ENCODE results near the gene SQOR. TPM values are rescaled to one million over a fixed set of nuclear protein-coding genes. Genes with fewer than 3 reads are reported as not detected.
A peak's percentile ranks its signal among the peaks of the same experiment; 100 is the strongest.

SQOR gene
- 10 to 100 TPM in 5 of 7 donors, 1 to 10 TPM in 2; 5.5 to 28.1 (median 11.3) TPM for total RNA-seq
- 10 to 100 TPM; 11.8 to 35.1 TPM for polyA plus RNA-seq
- long read RNA-seq, donor 1, transcript SQOR-201 (10 exons, 2,003 nt): major isoform, 81 of 90 reads
- long read RNA-seq, donor 1, partial matches to known transcripts: 3 of 90 reads
- long read RNA-seq, donor 1, other reads (novel, unspliced or antisense): 6 of 90 reads
- long read RNA-seq, donor 2, partial matches to known transcripts: 0 of 2 reads
- long read RNA-seq, donor 2, other reads (novel, unspliced or antisense): 0 of 2 reads
- long read RNA-seq, donor 3, transcript SQOR-201 (10 exons, 2,003 nt): major isoform, 12 of 17 reads
- long read RNA-seq, donor 3, partial matches to known transcripts: 1 of 17 reads
- long read RNA-seq, donor 3, other reads (novel, unspliced or antisense): 4 of 17 reads

DNA sequence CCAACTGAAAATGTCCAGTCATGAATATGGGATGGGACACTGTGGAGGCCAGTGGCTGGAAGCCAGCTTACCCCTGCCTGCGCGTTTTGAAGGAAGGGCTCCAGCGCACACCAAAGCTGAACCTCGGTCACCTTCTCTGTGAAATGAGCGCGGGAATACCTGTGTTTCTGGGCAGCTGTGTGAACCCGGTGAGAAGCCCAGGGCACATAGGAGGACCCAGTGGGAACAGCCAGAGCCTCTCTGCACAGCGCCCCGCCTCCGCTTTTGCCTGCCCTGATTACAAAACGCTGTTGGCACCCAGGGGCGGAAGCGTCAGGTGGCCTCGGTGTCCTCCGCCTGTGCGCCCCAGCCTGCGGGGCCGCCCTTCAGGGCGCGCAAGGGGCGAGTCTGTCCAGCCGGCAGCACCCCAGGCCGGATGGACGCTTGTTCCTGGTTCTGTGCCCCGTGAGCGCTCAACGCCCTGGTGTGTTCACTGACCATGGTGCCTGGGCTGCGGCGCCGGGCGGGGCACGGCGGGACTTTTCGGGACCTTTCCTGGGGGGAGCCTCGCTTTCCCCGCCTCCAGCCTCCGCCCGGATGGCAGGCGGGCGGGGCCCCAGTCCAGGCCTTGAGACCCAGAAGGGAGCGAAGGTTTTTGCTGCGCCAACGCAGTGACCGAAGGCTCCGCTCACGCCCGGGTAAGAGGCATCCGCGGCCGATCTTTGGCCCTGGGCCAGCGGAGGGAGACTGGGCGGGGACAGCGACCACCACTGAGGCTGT is at the start of gene SQOR:
TSS of gene SQOR (plus strand) at position 598 of the 759 bp plus-strand sequence. CDS start 23,895 bp downstream, outside the sequence.
- intact Hi-C loops (cut with DNase I): no loop called here
- TF ChIP-seq POLR2A (IDR thresholded peaks at IDR 0.05) (no peak), EP300 (IDR thresholded peaks at IDR 0.05) (no peak)
- TF ChIP-seq, protein P1, sequence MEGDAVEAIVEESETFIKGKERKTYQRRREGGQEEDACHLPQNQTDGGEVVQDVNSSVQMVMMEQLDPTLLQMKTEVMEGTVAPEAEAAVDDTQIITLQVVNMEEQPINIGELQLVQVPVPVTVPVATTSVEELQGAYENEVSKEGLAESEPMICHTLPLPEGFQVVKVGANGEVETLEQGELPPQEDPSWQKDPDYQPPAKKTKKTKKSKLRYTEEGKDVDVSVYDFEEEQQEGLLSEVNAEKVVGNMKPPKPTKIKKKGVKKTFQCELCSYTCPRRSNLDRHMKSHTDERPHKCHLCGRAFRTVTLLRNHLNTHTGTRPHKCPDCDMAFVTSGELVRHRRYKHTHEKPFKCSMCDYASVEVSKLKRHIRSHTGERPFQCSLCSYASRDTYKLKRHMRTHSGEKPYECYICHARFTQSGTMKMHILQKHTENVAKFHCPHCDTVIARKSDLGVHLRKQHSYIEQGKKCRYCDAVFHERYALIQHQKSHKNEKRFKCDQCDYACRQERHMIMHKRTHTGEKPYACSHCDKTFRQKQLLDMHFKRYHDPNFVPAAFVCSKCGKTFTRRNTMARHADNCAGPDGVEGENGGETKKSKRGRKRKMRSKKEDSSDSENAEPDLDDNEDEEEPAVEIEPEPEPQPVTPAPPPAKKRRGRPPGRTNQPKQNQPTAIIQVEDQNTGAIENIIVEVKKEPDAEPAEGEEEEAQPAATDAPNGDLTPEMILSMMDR (IDR thresholded peaks at IDR 0.05): no peak
- peaks cover 5% of the 10 kb centered on the region for H3K4me1 ChIP-seq (ENCODE audit: insufficient read depth)
- H3K36me3 ChIP-seq: no peaks in the 10 kb centered on the region
- H3K27ac ChIP-seq: peak within 1 kb of the TSS; percentile 1 to 3
- peak; percentile 61 to 76 (median 71) for DNase-seq
- H3K4me3 ChIP-seq: peak within 1 kb of the TSS; percentile 65
- no peaks in the 10 kb centered on the region for H3K9me3 ChIP-seq
- WGBS, 3 donors: 6 to 8% (median 7%) methylated on average over 49 to 53 of the region's 53 CpGs
- H3K27me3 ChIP-seq: no peaks in the 10 kb centered on the region

DNA sequence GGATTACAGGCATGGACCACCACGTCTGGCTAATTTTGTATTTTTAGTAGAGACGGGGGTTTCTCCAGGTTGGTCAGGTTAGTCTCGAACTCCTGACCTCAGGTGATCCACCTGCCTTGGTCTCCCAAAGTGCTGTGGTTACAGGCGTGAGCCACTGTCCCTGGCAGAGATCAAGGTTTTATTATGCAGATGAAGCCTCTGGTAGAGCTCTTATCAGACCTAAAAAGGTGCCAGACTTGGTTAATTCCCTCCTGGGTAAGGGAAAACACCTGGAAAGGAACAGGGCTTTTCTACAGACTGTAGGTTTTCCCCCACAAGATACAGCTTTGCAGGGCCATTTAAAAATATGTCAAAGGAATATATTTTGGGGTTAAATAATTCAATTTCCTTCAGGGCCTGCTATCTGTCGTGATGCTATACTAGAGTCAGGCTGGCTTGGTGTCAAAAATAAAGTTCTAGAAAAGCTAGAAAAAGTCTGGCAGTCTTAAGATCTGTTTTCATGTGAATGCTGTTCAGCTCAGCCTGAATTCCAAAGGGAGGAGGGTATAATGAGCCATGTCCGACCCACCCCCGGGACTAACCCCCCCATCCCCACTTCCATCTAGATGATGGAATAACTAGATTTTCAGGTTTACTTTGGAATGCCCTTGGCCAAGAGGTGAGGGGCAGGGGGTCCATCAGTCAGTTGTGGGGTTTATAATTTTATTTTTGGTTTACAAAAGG is 49.6 kb upstream of the SQOR start:
- 57 to 65% (median 58%) methylated on average over 7 of the region's 7 CpGs for WGBS, 3 donors
- DNase-seq: no peak
- H3K27ac ChIP-seq: peak overlapping the region in 1 of 2 donors; percentile 98
- intact Hi-C loops (cut with DNase I): loop anchor here in 1 of 4 donors (5.0 to 10.0 kb wide), 2 partner anchors 60 to 183 kb away; partner anchors contain the start of gene SLC30A4
- no peak overlapping the region for H3K4me3 ChIP-seq
- no peaks in the 10 kb centered on the region for H3K27me3 ChIP-seq
- TF ChIP-seq POLR2A (IDR thresholded peaks at IDR 0.05) (no peak), EP300 (IDR thresholded peaks at IDR 0.05) (no peak)
- TF ChIP-seq, protein P1 (IDR thresholded peaks at IDR 0.05): no peak
- H3K36me3 ChIP-seq: no peaks in the 10 kb centered on the region
- H3K9me3 ChIP-seq: no peaks in the 10 kb centered on the region
- H3K4me1 ChIP-seq (ENCODE audit: insufficient read depth): peaks cover 5% of the 10 kb centered on the region

DNA sequence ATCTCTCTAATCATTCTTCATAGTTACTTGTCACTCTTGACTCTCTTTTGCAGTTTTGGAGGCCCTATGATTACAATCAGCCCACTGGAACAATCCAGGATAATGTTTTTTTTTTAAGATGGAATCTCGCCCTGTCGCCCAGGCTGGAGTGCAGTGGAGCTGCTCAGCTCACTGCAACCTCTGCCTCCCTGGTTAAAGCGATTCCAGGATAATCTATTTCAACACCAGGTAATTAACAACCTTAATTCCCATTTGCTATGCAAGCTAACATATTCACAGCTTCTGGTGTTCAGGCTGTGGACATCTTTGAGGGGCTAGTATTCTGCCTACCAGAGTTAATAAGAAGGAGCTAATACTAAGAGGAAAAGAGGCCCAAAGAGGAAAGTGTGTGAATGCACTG is 48.7 kb upstream of the SQOR start:
- Histone ChIP-seq H3K4me1 (ENCODE audit: insufficient read depth) (peaks cover 5% of the 10 kb centered on the region), H3K27ac (peak overlapping the region in 1 of 2 donors; percentile 98), H3K4me3 (peak overlapping the region; percentile 64), H3K27me3 (no peaks in the 10 kb centered on the region), H3K9me3 (no peaks in the 10 kb centered on the region), H3K36me3 (no peaks in the 10 kb centered on the region)
- TF ChIP-seq POLR2A (IDR thresholded peaks at IDR 0.05) (no peak), EP300 (IDR thresholded peaks at IDR 0.05) (no peak)
- TF ChIP-seq, protein P1 (IDR thresholded peaks at IDR 0.05): no peak
- no peak for DNase-seq
- intact Hi-C loops (cut with DNase I): loop anchor here in 1 of 4 donors (5.0 to 10.0 kb wide), 2 partner anchors 61 to 184 kb away; partner anchors contain the start of gene SLC30A4
- WGBS, 3 donors: 64 to 77% (median 75%) methylated on average over 3 of the region's 3 CpGs

DNA sequence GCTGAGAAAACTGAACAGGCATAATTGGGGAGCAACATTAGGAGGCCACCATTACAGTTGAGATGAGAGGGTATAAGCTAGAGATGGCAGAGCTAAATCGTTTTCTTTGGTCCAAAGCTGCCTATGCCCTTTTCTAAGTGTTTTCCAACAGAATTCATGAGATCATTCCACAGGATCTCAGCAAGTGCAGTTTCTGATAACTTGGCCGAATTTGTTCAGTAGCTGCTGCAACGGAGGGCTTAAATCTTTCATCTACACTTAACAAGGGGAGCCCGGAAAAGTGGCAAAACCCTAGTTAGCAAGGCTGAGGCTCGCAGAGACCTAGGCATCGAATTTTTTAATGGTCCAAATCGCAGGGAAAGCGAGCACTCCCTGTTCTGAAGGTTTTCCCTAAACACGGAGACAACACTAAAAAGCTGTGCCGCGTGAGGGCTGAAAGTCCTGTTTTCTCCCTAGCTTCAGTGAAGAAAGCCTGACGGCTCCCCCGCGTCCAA is 48.2 kb upstream of the SQOR start:
- H3K4me3 ChIP-seq: peak overlapping the region; percentile 64
- peaks cover 7% of the 10 kb centered on the region for H3K4me1 ChIP-seq (ENCODE audit: insufficient read depth)
- H3K36me3 ChIP-seq: no peaks in the 10 kb centered on the region
- 0 to 3% (median 1%) methylated on average over 14 of the region's 14 CpGs for WGBS, 3 donors
- no peaks in the 10 kb centered on the region for H3K9me3 ChIP-seq
- no peak for DNase-seq
- TF ChIP-seq, protein P1 (IDR thresholded peaks at IDR 0.05): no peak
- H3K27ac ChIP-seq: peak overlapping the region; percentile 97 to 98
- no peaks in the 10 kb centered on the region for H3K27me3 ChIP-seq
- intact Hi-C loops (cut with DNase I): loop anchor here in 1 of 4 donors (5.0 to 10.0 kb wide), 2 partner anchors 62 to 184 kb away; partner anchors contain the start of gene SLC30A4
